HepG2 (cell line): ENCODE data around the gene LEMD3. TPM values are rescaled to one million over a fixed set of nuclear protein-coding genes. Genes with fewer than 3 reads are reported as not detected.
A peak's percentile ranks its signal among the peaks of the same experiment; 100 is the strongest.

Experiments
- ATM ChIP-seq: fragments of 450-650 bp; IDR thresholded peaks from 2 replicates; pipeline ENCODE4 v1.7.1; 2017; ENCODE audit warnings: mild to moderate bottlenecking, borderline replicate concordance
- HHEX ChIP-seq: IDR thresholded peaks from 2 replicates; pipeline ENCODE4 v1.6.1; 2016; ENCODE audit warnings: control low read depth
- HNF1A ChIP-seq, 2 experiments: sonication (generic) in 1 of 2; formaldehyde crosslinking in 1 of 2; IDR thresholded peaks; 2 replicates each; pipeline versions ENCODE4 v1.4.0 to v1.6.1; 2016 to 2020; ENCODE audit warnings: borderline replicate concordance in 1 of 2, low read depth in 1 of 2, mild to moderate bottlenecking in 1 of 2, missing genetic modification reagents in 1 of 2
- RBM22 ChIP-seq: fragments of 200-400 bp; formaldehyde crosslinking; optimal IDR thresholded peaks from 2 replicates; pipeline ENCODE3; 2017; ENCODE audit warnings: mild to moderate bottlenecking, low read length, moderate library complexity
- SNAPC5 ChIP-seq: sonication (generic); formaldehyde crosslinking; IDR thresholded peaks from 2 replicates; pipeline ENCODE4 v1.8.1; 2023; ENCODE audit warnings: mild to moderate bottlenecking, missing genetic modification reagents, borderline replicate concordance
- TRIM22 ChIP-seq: fragments of 450-650 bp; IDR thresholded peaks from 2 replicates; pipeline ENCODE4 v1.6.1; 2017
- ZNF235 ChIP-seq: sonication (generic); formaldehyde crosslinking; IDR thresholded peaks from 2 replicates; pipeline ENCODE4 v1.8.1; 2023; ENCODE audit warnings: mild to moderate bottlenecking, missing genetic modification reagents, borderline replicate concordance
- ZNF24 ChIP-seq: fragments of 450-650 bp; IDR thresholded peaks from 2 replicates; pipeline ENCODE4 v1.6.1; 2017; ENCODE audit warnings: antibody characterized with exemption, mild to moderate bottlenecking
- ZNF276 ChIP-seq: sonication (generic); formaldehyde crosslinking; IDR thresholded peaks from 2 replicates; pipeline ENCODE4 v1.4.0; 2020; ENCODE audit warnings: mild to moderate bottlenecking, low read depth, missing genetic modification reagents
- ZNF3 ChIP-seq: IDR thresholded peaks from 2 replicates; pipeline ENCODE4 v1.7.0; 2017; ENCODE audit warnings: inconsistent platforms
- ZNF460 ChIP-seq: sonication (generic); formaldehyde crosslinking; IDR thresholded peaks from 2 replicates; pipeline ENCODE4 v1.5.1; 2020; ENCODE audit warnings: missing genetic modification reagents, mild to moderate bottlenecking, borderline replicate concordance
- ZNF510 ChIP-seq: sonication (generic); formaldehyde crosslinking; IDR thresholded peaks from 2 replicates; pipeline ENCODE4 v1.4.0; 2020; ENCODE audit warnings: low read depth, mild to moderate bottlenecking, missing genetic modification reagents
- ZNF550 ChIP-seq: sonication (generic); formaldehyde crosslinking; IDR thresholded peaks from 2 replicates; pipeline ENCODE4 v1.4.0; 2020; ENCODE audit warnings: mild to moderate bottlenecking, missing genetic modification reagents, borderline replicate concordance
- ZNF747 ChIP-seq: sonication (generic); formaldehyde crosslinking; IDR thresholded peaks from 2 replicates; pipeline ENCODE4 v1.8.1; 2023; ENCODE audit warnings: missing genetic modification reagents, mild to moderate bottlenecking, borderline replicate concordance
- ZNF780A ChIP-seq: sonication (generic); formaldehyde crosslinking; IDR thresholded peaks from 2 replicates; pipeline ENCODE4 v1.8.0; 2022; ENCODE audit warnings: mild to moderate bottlenecking, missing genetic modification reagents, moderate library complexity
- polyA plus RNA-seq, 8 experiments: library from polyadenylated mRNA; depleted of rRNA in 3 of 8; stranded (reverse) in 7 of 8; unstranded in 1 of 8; fragments of >200 nt; fragmentation: Illumina TruSeq in 4 of 8; extraction: Trizol in 4 of 8; gene quantifications; 2 replicates each; pipeline versions ENCODE4 v1.2.1 to v1.2.3, GENCODE V29; 2011 to 2016; ENCODE audit warnings: low read depth in 4 of 8, missing spikeins in 1 of 8, mixed read lengths in 1 of 8; ENCODE audit not compliant: insufficient read depth in 1 of 8
- total RNA-seq, 5 experiments: library from RNA; depleted of rRNA; stranded (reverse); fragments of >200 nt; fragmentation: Illumina TruSeq; extraction: Trizol; gene quantifications; 2 replicates each; pipeline ENCODE4 v1.2.3, GENCODE V29; 2016; ENCODE audit warnings: low read depth in 1 of 5
- TF ChIP-seq, protein P1 (sequence below): sonication (generic); formaldehyde crosslinking; IDR thresholded peaks from 2 replicates; pipeline ENCODE4 v1.8.1; 2022; ENCODE audit warnings: mild to moderate bottlenecking, missing genetic modification reagents

Gene LEMD3
- total and polyA plus RNA-seq, 2 of the 13 experiments (the other 11 are each of a cell fraction or from before 2014, with no cell fraction given) = 9.3 to 18.7 TPM

DNA sequence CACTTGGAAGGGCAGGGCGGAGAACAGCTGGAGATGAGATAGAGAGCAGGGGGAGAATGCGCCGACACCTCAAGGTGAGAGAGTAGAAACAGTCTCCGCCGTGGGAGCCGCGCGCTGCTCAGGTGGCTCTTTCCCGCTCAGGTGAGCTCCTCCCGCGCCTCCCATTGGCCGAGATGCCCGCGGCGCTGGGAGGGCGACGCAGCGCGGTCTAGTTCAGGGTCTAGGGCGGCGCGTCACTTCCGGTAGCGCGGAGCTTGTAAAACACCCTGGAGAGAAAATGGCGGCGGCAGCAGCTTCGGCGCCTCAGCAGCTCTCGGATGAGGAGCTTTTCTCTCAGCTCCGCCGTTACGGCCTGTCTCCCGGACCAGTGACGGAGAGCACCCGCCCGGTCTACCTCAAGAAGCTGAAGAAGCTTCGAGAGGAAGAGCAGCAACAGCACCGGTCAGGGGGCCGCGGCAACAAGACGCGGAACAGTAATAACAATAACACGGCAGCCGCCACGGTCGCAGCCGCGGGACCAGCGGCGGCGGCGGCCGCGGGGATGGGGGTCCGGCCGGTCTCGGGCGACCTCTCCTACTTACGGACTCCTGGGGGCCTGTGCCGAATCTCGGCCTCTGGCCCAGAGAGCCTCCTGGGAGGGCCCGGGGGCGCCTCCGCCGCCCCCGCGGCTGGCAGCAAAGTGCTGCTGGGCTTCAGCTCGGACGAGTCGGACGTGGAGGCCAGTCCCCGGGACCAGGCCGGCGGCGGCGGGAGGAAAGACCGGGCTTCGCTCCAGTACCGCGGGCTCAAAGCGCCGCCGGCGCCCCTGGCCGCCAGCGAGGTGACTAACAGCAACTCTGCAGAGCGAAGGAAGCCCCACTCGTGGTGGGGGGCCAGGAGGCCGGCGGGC is at the start of gene LEMD3 (continued):
- peak; percentile 99 for TF ChIP-seq ZNF747 (CRISPR knock-in tag)
- no peak for TF ChIP-seq HNF1A (IDR thresholded peaks at IDR 0.05; ENCODE audit: low read depth)
- peak; percentile 83 for TF ChIP-seq HNF1A (CRISPR knock-in tag; IDR thresholded peaks at IDR 0.05; ENCODE audit: borderline replicate concordance)
- 0 out of 2 replicates have a peak, but pooled peaks have one; percentile 24 for TF ChIP-seq HHEX (CRISPR knock-in tag)
- TF ChIP-seq ZNF780A (CRISPR knock-in tag) = peak; percentile 97
- TF ChIP-seq RBM22 = no peak
- peak; percentile 99 for TF ChIP-seq ZNF276
- TF ChIP-seq ZNF3 (CRISPR knock-in tag) = 0 out of 2 replicates have a peak, but pooled peaks have one; percentile 67
- TF ChIP-seq, protein P1, sequence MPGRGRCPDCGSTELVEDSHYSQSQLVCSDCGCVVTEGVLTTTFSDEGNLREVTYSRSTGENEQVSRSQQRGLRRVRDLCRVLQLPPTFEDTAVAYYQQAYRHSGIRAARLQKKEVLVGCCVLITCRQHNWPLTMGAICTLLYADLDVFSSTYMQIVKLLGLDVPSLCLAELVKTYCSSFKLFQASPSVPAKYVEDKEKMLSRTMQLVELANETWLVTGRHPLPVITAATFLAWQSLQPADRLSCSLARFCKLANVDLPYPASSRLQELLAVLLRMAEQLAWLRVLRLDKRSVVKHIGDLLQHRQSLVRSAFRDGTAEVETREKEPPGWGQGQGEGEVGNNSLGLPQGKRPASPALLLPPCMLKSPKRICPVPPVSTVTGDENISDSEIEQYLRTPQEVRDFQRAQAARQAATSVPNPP = peak; percentile 99
- TF ChIP-seq ZNF460 (CRISPR knock-in tag) = no peak
- peak; percentile 100 for TF ChIP-seq ZNF510 (CRISPR knock-in tag)
- peak; percentile 99; the same call in 1 of the 2 replicates for TF ChIP-seq ZNF235 (CRISPR knock-in tag)
- TF ChIP-seq ATM = no peak
- TF ChIP-seq TRIM22 = no peak
- TF ChIP-seq ZNF550 = peak; percentile 78; the same call in 1 of the 2 replicates
- TF ChIP-seq ZNF24 = no peak
- TF ChIP-seq SNAPC5 (CRISPR knock-in tag) = peak; percentile 98
